ENCODE results near the gene FBP2.

DNA sequence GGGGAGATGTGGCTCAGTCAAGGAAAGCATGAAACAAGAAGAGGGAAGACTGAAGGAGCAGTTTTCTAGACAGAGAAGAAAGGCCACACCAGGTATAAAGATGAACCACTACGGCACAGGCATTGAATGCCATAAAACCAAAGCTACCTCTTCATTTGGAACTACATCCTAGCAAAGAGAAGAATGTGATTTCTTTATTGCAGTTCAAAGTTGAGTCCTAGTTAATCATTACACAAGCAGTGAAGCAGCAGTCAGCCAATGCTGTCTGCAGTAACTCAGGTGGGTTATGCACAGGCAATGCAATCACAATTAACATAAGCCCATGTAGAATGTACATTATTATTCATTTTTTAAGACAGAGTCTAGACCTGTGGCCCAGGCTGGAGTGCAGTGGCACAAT is 60.5 kb downstream of the FBP2 start:
- TF ChIP-seq, protein P1, sequence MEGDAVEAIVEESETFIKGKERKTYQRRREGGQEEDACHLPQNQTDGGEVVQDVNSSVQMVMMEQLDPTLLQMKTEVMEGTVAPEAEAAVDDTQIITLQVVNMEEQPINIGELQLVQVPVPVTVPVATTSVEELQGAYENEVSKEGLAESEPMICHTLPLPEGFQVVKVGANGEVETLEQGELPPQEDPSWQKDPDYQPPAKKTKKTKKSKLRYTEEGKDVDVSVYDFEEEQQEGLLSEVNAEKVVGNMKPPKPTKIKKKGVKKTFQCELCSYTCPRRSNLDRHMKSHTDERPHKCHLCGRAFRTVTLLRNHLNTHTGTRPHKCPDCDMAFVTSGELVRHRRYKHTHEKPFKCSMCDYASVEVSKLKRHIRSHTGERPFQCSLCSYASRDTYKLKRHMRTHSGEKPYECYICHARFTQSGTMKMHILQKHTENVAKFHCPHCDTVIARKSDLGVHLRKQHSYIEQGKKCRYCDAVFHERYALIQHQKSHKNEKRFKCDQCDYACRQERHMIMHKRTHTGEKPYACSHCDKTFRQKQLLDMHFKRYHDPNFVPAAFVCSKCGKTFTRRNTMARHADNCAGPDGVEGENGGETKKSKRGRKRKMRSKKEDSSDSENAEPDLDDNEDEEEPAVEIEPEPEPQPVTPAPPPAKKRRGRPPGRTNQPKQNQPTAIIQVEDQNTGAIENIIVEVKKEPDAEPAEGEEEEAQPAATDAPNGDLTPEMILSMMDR (IDR thresholded peaks at IDR 0.05; ENCODE audit: poor library complexity): no peak
- TF ChIP-seq EZH2 (IDR thresholded peaks at IDR 0.05; ENCODE audit: borderline replicate concordance) (no peak), EZH2phosphoT487 (IDR thresholded peaks at IDR 0.05; ENCODE audit: low read depth, severe bottlenecking, unreplicated experiment) (no peak)

Measured in hepatocyte (in vitro differentiated cells).